WTC11 (cell line): ENCODE data around the gene ALOXE3. TPM values are rescaled to one million over a fixed set of nuclear protein-coding genes. Genes with fewer than 3 reads are reported as not detected.
A peak's percentile ranks its signal among the peaks of the same experiment; 100 is the strongest.

Source experiments
- ATAC-seq: fragments of 200-7000 bp; cut with Tn5 transposase; 2 replicates; pipeline ENCODE4 v1.10.0; 2021; ENCODE audit warnings: mild to moderate bottlenecking, moderate library complexity
- CTCF ChIA-PET: fragments of 300-600 bp; sonication (Branson Sonifier 250); formaldehyde crosslinking; loops from one replicate; lab custom pipeline; 2021; ENCODE audit warnings: antibody characterized with exemption; lab: Charles Lee
- POLR2A ChIA-PET: fragments of 350-600 bp; sonication (Branson Sonifier 250); formaldehyde crosslinking; loops from one replicate; lab custom pipeline; 2021; ENCODE audit warnings: antibody characterized with exemption; lab: Charles Lee
- DNase-seq: peaks from one replicate; pipeline ENCODE4 v3.0.0; 2021; ENCODE audit warnings: low spot score
- H3K27ac Mint-ChIP-seq: 2 replicates; pipeline ENCODE4 v1.8.0; 2021; ENCODE audit warnings: mixed read lengths
- H3K27me3 Mint-ChIP-seq: 2 replicates; pipeline ENCODE4 v1.8.0; 2021; ENCODE audit warnings: low read depth, mild to moderate bottlenecking, moderate library complexity, mixed read lengths
- H3K36me3 Mint-ChIP-seq: 2 replicates; pipeline ENCODE4 v1.8.0; 2021; ENCODE audit warnings: mixed read lengths
- H3K4me1 Mint-ChIP-seq: 2 replicates; pipeline ENCODE4 v1.8.0; 2022; ENCODE audit warnings: mixed read lengths
- H3K4me3 Mint-ChIP-seq: 2 replicates; pipeline ENCODE4 v1.8.0; 2021; ENCODE audit warnings: mild to moderate bottlenecking, moderate library complexity, mixed read lengths
- H3K9me3 Mint-ChIP-seq: 2 replicates; pipeline ENCODE4 v1.8.0; 2021; ENCODE audit warnings: mixed read lengths
- CREM ChIP-seq: sonication (generic); formaldehyde crosslinking; IDR thresholded peaks from 2 replicates; pipeline ENCODE4 v1.8.1; 2022; ENCODE audit warnings: mild to moderate bottlenecking, missing genetic modification reagents, moderate library complexity
- ESRRA ChIP-seq: sonication (generic); formaldehyde crosslinking; IDR thresholded peaks from 2 replicates; pipeline ENCODE4 v1.8.1; 2022; ENCODE audit warnings: mild to moderate bottlenecking, missing genetic modification reagents, borderline replicate concordance
- GABPB1 ChIP-seq: sonication (generic); formaldehyde crosslinking; IDR thresholded peaks from 2 replicates; pipeline ENCODE4 v1.8.1; 2023; ENCODE audit warnings: mild to moderate bottlenecking, missing genetic modification reagents
- GRHL2 ChIP-seq: fragments of 250-450 bp; sonication (Bioruptor Pico); IDR thresholded peaks from 2 replicates; pipeline ENCODE4 v1.8.0; 2022; ENCODE audit warnings: mild to moderate bottlenecking, moderate library complexity; ENCODE audit not compliant: insufficient replicate concordance, severe bottlenecking
- HMGA2 ChIP-seq: fragments of 250-450 bp; sonication (Bioruptor Pico); IDR thresholded peaks from 2 replicates; pipeline ENCODE4 v1.4.0; 2021; ENCODE audit warnings: mild to moderate bottlenecking, moderate library complexity
- NFATC4 ChIP-seq: fragments of 250-450 bp; sonication (Bioruptor Pico); IDR thresholded peaks from 2 replicates; pipeline ENCODE4 v1.9.0; 2021; ENCODE audit warnings: mild to moderate bottlenecking
- NR1H2 ChIP-seq: sonication (generic); formaldehyde crosslinking; IDR thresholded peaks from 2 replicates; pipeline ENCODE4 v1.9.0; 2021; ENCODE audit warnings: mild to moderate bottlenecking, moderate library complexity, missing genetic modification reagents
- NR2C2 ChIP-seq: sonication (generic); formaldehyde crosslinking; IDR thresholded peaks from 2 replicates; pipeline ENCODE4 v1.8.0; 2022; ENCODE audit warnings: mild to moderate bottlenecking, missing genetic modification reagents
- PRRX2 ChIP-seq: fragments of 250-450 bp; sonication (Bioruptor Pico); IDR thresholded peaks from 2 replicates; pipeline ENCODE4 v1.8.0; 2021; ENCODE audit warnings: mild to moderate bottlenecking
- RORB ChIP-seq: fragments of 250-450 bp; sonication (Bioruptor Pico); IDR thresholded peaks from 2 replicates; pipeline ENCODE4 v1.9.0; 2021; ENCODE audit warnings: mild to moderate bottlenecking
- SP1 ChIP-seq: sonication (generic); formaldehyde crosslinking; conservative IDR thresholded peaks from 2 replicates; pipeline ENCODE4 v1.8.1; 2022; ENCODE audit warnings: missing genetic modification reagents
- TCF7 ChIP-seq: sonication (generic); formaldehyde crosslinking; IDR thresholded peaks from 2 replicates; pipeline ENCODE4 v1.8.0; 2022; ENCODE audit warnings: mild to moderate bottlenecking, low read depth, missing genetic modification reagents, moderate library complexity
- ZNF317 ChIP-seq: sonication (generic); formaldehyde crosslinking; IDR thresholded peaks from 2 replicates; pipeline ENCODE4 v1.8.1; 2023; ENCODE audit warnings: low read depth, mild to moderate bottlenecking, moderate library complexity, missing genetic modification reagents, borderline replicate concordance
- ZNF396 ChIP-seq: fragments of 250-450 bp; sonication (Bioruptor Pico); IDR thresholded peaks from 2 replicates; pipeline ENCODE4 v1.8.0; 2021; ENCODE audit warnings: mild to moderate bottlenecking, moderate library complexity, borderline replicate concordance
- ZNF416 ChIP-seq: fragments of 250-450 bp; sonication (Bioruptor Pico); IDR thresholded peaks from 2 replicates; pipeline ENCODE4 v1.9.0; 2021; ENCODE audit warnings: mild to moderate bottlenecking, inconsistent platforms
- total RNA-seq: library from RNA; stranded (reverse); gene quantifications from 3 replicates; pipeline ENCODE4 v1.2.3, GENCODE V29; 2021
- TF ChIP-seq, protein P1 (sequence below): sonication (generic); formaldehyde crosslinking; IDR thresholded peaks from 2 replicates; pipeline ENCODE4 v1.8.0; 2023; ENCODE audit warnings: mild to moderate bottlenecking, missing genetic modification reagents
- TF ChIP-seq, protein P2 (sequence below): fragments of 250-450 bp; sonication (Bioruptor Pico); IDR thresholded peaks from 2 replicates; pipeline ENCODE4 v1.8.0; 2021; ENCODE audit warnings: mild to moderate bottlenecking
- TF ChIP-seq, protein P3 (sequence below): sonication (generic); formaldehyde crosslinking; IDR thresholded peaks from 2 replicates; pipeline ENCODE4 v1.8.0; 2023; ENCODE audit warnings: missing genetic modification reagents, mild to moderate bottlenecking, borderline replicate concordance
- TF ChIP-seq, protein P4 (sequence below): fragments of 200-600 bp; IDR thresholded peaks from 2 replicates; pipeline ENCODE4 v1.8.0; 2022; ENCODE audit warnings: antibody characterized with exemption
- TF ChIP-seq, protein P5 (sequence below): sonication (generic); formaldehyde crosslinking; conservative IDR thresholded peaks from 2 replicates; pipeline ENCODE4 v1.8.1; 2022; ENCODE audit warnings: mild to moderate bottlenecking, missing genetic modification reagents
- TF ChIP-seq, protein P6 (sequence below): sonication (generic); formaldehyde crosslinking; IDR thresholded peaks from 2 replicates; pipeline ENCODE4 v1.8.1; 2023; ENCODE audit warnings: mild to moderate bottlenecking, moderate library complexity, missing genetic modification reagents
- TF ChIP-seq, protein P7 (sequence below): sonication (generic); formaldehyde crosslinking; IDR thresholded peaks from 2 replicates; pipeline ENCODE4 v1.8.1; 2023; ENCODE audit warnings: mild to moderate bottlenecking, missing genetic modification reagents, moderate library complexity

Gene ALOXE3
- total RNA-seq, 1 experiment from 2014 or later, result 0.81 TPM

DNA sequence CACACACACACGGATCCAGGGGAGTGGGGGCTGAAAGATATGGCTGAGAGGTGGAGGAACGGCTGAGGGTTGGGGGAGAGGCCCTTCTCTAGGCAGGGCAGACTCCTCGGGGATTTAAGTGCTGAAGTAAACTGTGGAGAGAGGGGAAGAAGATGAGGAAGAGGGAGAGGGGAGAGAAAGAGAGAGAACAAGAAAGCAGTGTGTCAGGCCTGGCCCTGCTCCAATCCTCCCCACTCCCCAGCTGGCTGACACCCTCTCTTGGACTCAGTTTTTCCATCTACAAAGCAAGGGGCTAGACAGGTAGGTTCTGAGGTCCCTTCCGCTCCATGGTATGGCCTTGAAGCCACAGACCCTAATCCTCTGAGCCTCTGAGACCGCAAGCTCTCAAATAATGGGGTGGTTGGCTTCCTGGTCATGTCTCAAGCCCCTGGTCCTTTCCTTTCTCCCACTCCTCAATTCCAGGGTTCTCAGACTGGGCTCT is 42.5 kb upstream of the ALOXE3 start:
- peaks cover 8% of the 10 kb centered on the region for H3K36me3 Mint-ChIP-seq
- no peak for ATAC-seq
- ChIA-PET CTCF (interaction anchor here (0.6 to 1.4 kb wide), 3 partner anchors 10 to 81 kb away, joined by 3 to 5 read pairs (median 3); no protein-coding TSS in a partner anchor), POLR2A (interaction anchor here (0.7 kb wide), 1 partner anchor 100 kb away, joined by 6 read pairs; no protein-coding TSS in a partner anchor)
- no peak for DNase-seq
- peaks cover 42% of the 10 kb centered on the region for H3K4me1 Mint-ChIP-seq
- TF ChIP-seq RORB (CRISPR knock-in tag) (no peak), ZNF396 (CRISPR knock-in tag) (no peak), CREM (CRISPR knock-in tag) (no peak), ESRRA (CRISPR knock-in tag) (no peak), TCF7 (CRISPR knock-in tag) (no peak)
- TF ChIP-seq, protein P1, sequence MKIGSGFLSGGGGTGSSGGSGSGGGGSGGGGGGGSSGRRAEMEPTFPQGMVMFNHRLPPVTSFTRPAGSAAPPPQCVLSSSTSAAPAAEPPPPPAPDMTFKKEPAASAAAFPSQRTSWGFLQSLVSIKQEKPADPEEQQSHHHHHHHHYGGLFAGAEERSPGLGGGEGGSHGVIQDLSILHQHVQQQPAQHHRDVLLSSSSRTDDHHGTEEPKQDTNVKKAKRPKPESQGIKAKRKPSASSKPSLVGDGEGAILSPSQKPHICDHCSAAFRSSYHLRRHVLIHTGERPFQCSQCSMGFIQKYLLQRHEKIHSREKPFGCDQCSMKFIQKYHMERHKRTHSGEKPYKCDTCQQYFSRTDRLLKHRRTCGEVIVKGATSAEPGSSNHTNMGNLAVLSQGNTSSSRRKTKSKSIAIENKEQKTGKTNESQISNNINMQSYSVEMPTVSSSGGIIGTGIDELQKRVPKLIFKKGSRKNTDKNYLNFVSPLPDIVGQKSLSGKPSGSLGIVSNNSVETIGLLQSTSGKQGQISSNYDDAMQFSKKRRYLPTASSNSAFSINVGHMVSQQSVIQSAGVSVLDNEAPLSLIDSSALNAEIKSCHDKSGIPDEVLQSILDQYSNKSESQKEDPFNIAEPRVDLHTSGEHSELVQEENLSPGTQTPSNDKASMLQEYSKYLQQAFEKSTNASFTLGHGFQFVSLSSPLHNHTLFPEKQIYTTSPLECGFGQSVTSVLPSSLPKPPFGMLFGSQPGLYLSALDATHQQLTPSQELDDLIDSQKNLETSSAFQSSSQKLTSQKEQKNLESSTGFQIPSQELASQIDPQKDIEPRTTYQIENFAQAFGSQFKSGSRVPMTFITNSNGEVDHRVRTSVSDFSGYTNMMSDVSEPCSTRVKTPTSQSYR, result no peak
- TF ChIP-seq, protein P2, sequence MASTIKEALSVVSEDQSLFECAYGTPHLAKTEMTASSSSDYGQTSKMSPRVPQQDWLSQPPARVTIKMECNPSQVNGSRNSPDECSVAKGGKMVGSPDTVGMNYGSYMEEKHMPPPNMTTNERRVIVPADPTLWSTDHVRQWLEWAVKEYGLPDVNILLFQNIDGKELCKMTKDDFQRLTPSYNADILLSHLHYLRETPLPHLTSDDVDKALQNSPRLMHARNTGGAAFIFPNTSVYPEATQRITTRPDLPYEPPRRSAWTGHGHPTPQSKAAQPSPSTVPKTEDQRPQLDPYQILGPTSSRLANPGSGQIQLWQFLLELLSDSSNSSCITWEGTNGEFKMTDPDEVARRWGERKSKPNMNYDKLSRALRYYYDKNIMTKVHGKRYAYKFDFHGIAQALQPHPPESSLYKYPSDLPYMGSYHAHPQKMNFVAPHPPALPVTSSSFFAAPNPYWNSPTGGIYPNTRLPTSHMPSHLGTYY (CRISPR knock-in tag), result no peak
- TF ChIP-seq, protein P3, sequence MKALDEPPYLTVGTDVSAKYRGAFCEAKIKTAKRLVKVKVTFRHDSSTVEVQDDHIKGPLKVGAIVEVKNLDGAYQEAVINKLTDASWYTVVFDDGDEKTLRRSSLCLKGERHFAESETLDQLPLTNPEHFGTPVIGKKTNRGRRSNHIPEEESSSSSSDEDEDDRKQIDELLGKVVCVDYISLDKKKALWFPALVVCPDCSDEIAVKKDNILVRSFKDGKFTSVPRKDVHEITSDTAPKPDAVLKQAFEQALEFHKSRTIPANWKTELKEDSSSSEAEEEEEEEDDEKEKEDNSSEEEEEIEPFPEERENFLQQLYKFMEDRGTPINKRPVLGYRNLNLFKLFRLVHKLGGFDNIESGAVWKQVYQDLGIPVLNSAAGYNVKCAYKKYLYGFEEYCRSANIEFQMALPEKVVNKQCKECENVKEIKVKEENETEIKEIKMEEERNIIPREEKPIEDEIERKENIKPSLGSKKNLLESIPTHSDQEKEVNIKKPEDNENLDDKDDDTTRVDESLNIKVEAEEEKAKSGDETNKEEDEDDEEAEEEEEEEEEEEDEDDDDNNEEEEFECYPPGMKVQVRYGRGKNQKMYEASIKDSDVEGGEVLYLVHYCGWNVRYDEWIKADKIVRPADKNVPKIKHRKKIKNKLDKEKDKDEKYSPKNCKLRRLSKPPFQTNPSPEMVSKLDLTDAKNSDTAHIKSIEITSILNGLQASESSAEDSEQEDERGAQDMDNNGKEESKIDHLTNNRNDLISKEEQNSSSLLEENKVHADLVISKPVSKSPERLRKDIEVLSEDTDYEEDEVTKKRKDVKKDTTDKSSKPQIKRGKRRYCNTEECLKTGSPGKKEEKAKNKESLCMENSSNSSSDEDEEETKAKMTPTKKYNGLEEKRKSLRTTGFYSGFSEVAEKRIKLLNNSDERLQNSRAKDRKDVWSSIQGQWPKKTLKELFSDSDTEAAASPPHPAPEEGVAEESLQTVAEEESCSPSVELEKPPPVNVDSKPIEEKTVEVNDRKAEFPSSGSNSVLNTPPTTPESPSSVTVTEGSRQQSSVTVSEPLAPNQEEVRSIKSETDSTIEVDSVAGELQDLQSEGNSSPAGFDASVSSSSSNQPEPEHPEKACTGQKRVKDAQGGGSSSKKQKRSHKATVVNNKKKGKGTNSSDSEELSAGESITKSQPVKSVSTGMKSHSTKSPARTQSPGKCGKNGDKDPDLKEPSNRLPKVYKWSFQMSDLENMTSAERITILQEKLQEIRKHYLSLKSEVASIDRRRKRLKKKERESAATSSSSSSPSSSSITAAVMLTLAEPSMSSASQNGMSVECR (CRISPR knock-in tag), result no peak
- TF ChIP-seq, protein P4, sequence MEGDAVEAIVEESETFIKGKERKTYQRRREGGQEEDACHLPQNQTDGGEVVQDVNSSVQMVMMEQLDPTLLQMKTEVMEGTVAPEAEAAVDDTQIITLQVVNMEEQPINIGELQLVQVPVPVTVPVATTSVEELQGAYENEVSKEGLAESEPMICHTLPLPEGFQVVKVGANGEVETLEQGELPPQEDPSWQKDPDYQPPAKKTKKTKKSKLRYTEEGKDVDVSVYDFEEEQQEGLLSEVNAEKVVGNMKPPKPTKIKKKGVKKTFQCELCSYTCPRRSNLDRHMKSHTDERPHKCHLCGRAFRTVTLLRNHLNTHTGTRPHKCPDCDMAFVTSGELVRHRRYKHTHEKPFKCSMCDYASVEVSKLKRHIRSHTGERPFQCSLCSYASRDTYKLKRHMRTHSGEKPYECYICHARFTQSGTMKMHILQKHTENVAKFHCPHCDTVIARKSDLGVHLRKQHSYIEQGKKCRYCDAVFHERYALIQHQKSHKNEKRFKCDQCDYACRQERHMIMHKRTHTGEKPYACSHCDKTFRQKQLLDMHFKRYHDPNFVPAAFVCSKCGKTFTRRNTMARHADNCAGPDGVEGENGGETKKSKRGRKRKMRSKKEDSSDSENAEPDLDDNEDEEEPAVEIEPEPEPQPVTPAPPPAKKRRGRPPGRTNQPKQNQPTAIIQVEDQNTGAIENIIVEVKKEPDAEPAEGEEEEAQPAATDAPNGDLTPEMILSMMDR, result no peak
- TF ChIP-seq, protein P5, sequence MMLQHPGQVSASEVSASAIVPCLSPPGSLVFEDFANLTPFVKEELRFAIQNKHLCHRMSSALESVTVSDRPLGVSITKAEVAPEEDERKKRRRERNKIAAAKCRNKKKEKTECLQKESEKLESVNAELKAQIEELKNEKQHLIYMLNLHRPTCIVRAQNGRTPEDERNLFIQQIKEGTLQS, result no peak
- TF ChIP-seq, protein P6, sequence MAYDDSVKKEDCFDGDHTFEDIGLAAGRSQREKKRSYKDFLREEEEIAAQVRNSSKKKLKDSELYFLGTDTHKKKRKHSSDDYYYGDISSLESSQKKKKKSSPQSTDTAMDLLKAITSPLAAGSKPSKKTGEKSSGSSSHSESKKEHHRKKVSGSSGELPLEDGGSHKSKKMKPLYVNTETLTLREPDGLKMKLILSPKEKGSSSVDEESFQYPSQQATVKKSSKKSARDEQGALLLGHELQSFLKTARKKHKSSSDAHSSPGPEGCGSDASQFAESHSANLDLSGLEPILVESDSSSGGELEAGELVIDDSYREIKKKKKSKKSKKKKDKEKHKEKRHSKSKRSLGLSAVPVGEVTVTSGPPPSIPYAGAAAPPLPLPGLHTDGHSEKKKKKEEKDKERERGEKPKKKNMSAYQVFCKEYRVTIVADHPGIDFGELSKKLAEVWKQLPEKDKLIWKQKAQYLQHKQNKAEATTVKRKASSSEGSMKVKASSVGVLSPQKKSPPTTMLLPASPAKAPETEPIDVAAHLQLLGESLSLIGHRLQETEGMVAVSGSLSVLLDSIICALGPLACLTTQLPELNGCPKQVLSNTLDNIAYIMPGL, result no peak
- TF ChIP-seq, all 79 proteins: peak for 0
- Mint-ChIP-seq H3K27ac (peak overlapping the region; percentile 57), H3K9me3 (no peaks in the 10 kb centered on the region), H3K4me3 (peak overlapping the region; percentile 73), H3K27me3 (no peaks in the 10 kb centered on the region)

DNA sequence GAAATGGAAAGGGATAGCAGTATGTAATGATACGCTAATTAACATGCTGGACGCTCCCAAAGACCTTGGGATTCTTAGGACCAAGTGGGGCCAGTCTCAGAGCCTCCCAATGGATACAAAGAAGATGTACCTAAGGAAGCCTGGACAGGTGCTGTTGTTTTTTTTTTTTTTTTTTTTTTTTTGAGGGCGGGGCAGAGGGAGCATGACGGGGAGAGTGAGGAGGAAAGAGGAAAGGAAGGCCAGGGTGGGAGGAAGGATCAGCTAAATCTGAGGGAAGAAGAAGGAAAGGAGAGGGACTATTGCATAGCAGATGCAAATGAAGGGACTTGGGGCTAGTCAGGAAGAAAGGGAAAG is 41.9 kb upstream of the ALOXE3 start:
- Mint-ChIP-seq H3K4me1 (peaks cover 42% of the 10 kb centered on the region), H3K36me3 (peaks cover 8% of the 10 kb centered on the region), H3K9me3 (no peaks in the 10 kb centered on the region), H3K27me3 (peaks cover 3% of the 10 kb centered on the region; the same call in 1 of the 2 replicates), H3K27ac (peak overlapping the region; percentile 94), H3K4me3 (no peak overlapping the region)
- ATAC-seq, result no peak
- POLR2A ChIA-PET, result interaction anchor here (0.7 kb wide), 1 partner anchor 100 kb away, joined by 6 read pairs; no protein-coding TSS in a partner anchor
- CTCF ChIA-PET, result interaction anchor here (0.6 to 1.4 kb wide), 3 partner anchors 10 to 81 kb away, joined by 3 to 5 read pairs (median 3); no protein-coding TSS in a partner anchor
- no peak for DNase-seq
- no peak for TF ChIP-seq HMGA2
- TF ChIP-seq PRRX2 (CRISPR knock-in tag), result no peak
- TF ChIP-seq NR1H2 (CRISPR knock-in tag), result no peak
- TF ChIP-seq ZNF416 (CRISPR knock-in tag), result no peak
- TF ChIP-seq GABPB1 (CRISPR knock-in tag), result no peak
- no peak for TF ChIP-seq NFATC4 (CRISPR knock-in tag)
- TF ChIP-seq NR2C2 (CRISPR knock-in tag), result no peak
- TF ChIP-seq ZNF317 (CRISPR knock-in tag), result no peak
- TF ChIP-seq, protein P7, sequence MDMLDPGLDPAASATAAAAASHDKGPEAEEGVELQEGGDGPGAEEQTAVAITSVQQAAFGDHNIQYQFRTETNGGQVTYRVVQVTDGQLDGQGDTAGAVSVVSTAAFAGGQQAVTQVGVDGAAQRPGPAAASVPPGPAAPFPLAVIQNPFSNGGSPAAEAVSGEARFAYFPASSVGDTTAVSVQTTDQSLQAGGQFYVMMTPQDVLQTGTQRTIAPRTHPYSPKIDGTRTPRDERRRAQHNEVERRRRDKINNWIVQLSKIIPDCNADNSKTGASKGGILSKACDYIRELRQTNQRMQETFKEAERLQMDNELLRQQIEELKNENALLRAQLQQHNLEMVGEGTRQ, result no peak
- no peak for TF ChIP-seq GRHL2
- no peak for TF ChIP-seq SP1 (CRISPR knock-in tag)
